Amniotic epithelial cell (primary cell): Measurements from ENCODE around the gene COL2A1.
"Not testable (repeated sequence)": the region's sequence is repeated elsewhere in the genome, so short reads cannot be mapped to it uniquely, and the experiment has no call there.

ENCODE experiments used
- DNase-seq: peaks from one replicate; pipeline ENCODE4 v3.0.0-alpha.2; 2010; ENCODE audit warnings: low read depth

COL2A1 gene

GRCh38 chr12:47975816-47976215 is 28.5 kb downstream of the COL2A1 start:
- DNase-seq: no peak

GRCh38 chr12:47975036-47975620 is 29.1 kb downstream of the COL2A1 start:
- no peak for DNase-seq

GRCh38 chr12:47973870-47974269 is 30.4 kb downstream of the COL2A1 start:
- DNase-seq: no peak

- DNase-seq: no peak
Observed at GRCh38 chr12:47972895-47973294, 31.4 kb downstream of the COL2A1 start.

- DNase-seq: no peak
Observed at GRCh38 chr12:47970843-47971242, 33.4 kb downstream of the COL2A1 start.

GRCh38 chr12:47969845-47970244 is 34.4 kb downstream of the COL2A1 start:
- no peak for DNase-seq

GRCh38 chr12:47967461-47968321 is 36.6 kb downstream of the COL2A1 start:
- peak; percentile 43 for DNase-seq

- no peak for DNase-seq
Observed at GRCh38 chr12:47965581-47965980, 38.7 kb downstream of the COL2A1 start.

GRCh38 chr12:47964106-47964728 is 40.1 kb downstream of the COL2A1 start:
- DNase-seq: no peak

GRCh38 chr12:47963340-47964040 is 40.8 kb downstream of the COL2A1 start, which contains the start of gene TMEM106C:
Gene TMEM106C, plus strand, starts transcription at chr12:47963596. Its CDS starts 641 bp downstream, at chr12:47964237.
- peak; percentile 75 for DNase-seq

- no peak for DNase-seq
Observed at GRCh38 chr12:47962198-47962597, 42.1 kb downstream of the COL2A1 start.

- DNase-seq: not testable (repeated sequence)
Observed at GRCh38 chr12:47957671-47958070, 46.6 kb downstream of the COL2A1 start.

GRCh38 chr12:47955059-47955458 is 49.2 kb downstream of the COL2A1 start:
- no peak for DNase-seq

GRCh38 chr12:47954467-47955045 is 49.7 kb downstream of the COL2A1 start:
- peak; percentile 24 for DNase-seq

GRCh38 chr12:47954058-47954457 is 50.2 kb downstream of the COL2A1 start:
- no peak for DNase-seq

- DNase-seq: no peak
Observed at GRCh38 chr12:47950856-47951468, 53.3 kb downstream of the COL2A1 start.

- peak; percentile 74 for DNase-seq
Observed at GRCh38 chr12:47949441-47950341, 54.6 kb downstream of the COL2A1 start.

GRCh38 chr12:47947341-47947740 is 56.9 kb downstream of the COL2A1 start:
- DNase-seq: peak; percentile 54

- DNase-seq: peak; percentile 26
Observed at GRCh38 chr12:47946413-47947323, 57.6 kb downstream of the COL2A1 start.
